Measurements from ENCODE around the gene CYP4F2. TPM values are rescaled to one million over a fixed set of nuclear protein-coding genes. Genes with fewer than 3 reads are reported as not detected.

Gene CYP4F2
- total and polyA plus RNA-seq, 10 of the 15 experiments (the other 5 are each of a cell fraction or from before 2014, with no cell fraction given), result 0.08 to 3.5 (median 0.63) TPM

- TF ChIP-seq PBX3 (IDR thresholded peaks at IDR 0.05; ENCODE audit: insufficient replicate concordance, low read depth, low read length) (peak; percentile 70), ATF3 (IDR thresholded peaks at IDR 0.05; ENCODE audit: borderline replicate concordance, extremely low read depth, low read depth, low read length) (no peak), KDM1A (IDR thresholded peaks at IDR 0.05; ENCODE audit: borderline replicate concordance) (no peak), CHD2 (IDR thresholded peaks at IDR 0.05; ENCODE audit: borderline replicate concordance, low read depth, low read length) (peak; percentile 56; the same call in 1 of the 2 replicates), E4F1 (IDR thresholded peaks at IDR 0.05; ENCODE audit: borderline replicate concordance, partially characterized antibody) (peak; percentile 69), EED (IDR thresholded peaks at IDR 0.05; ENCODE audit: low read depth) (0 out of 2 replicates have a peak, but pooled peaks have one; percentile 12), POU2F2 (IDR thresholded peaks at IDR 0.05; ENCODE audit: borderline replicate concordance, low read depth, low read length) (peak; percentile 81; the same call in 2 of the 3 replicates), DPF2 (IDR thresholded peaks at IDR 0.05) (no peak), SREBF2 (IDR thresholded peaks at IDR 0.05; ENCODE audit: low read length) (no peak), TAF1 (IDR thresholded peaks at IDR 0.05; ENCODE audit: borderline replicate concordance, low read depth, low read length) (peak; percentile 43; the same call in 1 of the 2 replicates), CBX5 (IDR thresholded peaks at IDR 0.05; ENCODE audit: low read depth) (no peak), BHLHE40 (IDR thresholded peaks at IDR 0.05; ENCODE audit: borderline replicate concordance in 1 of 2, low read depth in 2 of 2, low read length in 1 of 2) (0 out of 4 replicates have a peak, but pooled peaks of 1 of the 2 experiments have one; percentile 52), CBFB (IDR thresholded peaks at IDR 0.05; ENCODE audit: low read depth) (peak; percentile 19; the same call in 1 of the 2 replicates), RFX5 (IDR thresholded peaks at IDR 0.05; ENCODE audit: low read depth, low read length) (peak; percentile 10; the same call in 1 of the 2 replicates), SMAD5 (IDR thresholded peaks at IDR 0.05; ENCODE audit: low read depth) (no peak), MEF2A (IDR thresholded peaks at IDR 0.05; ENCODE audit: insufficient read depth, low read depth, low read length) (0 out of 2 replicates have a peak, but pooled peaks have one; percentile 32), ZBTB11 (CRISPR knock-in tag; IDR thresholded peaks at IDR 0.05) (peak; percentile 65), FOS (IDR thresholded peaks at IDR 0.05; ENCODE audit: borderline replicate concordance, extremely low read depth, insufficient read length) (peak; percentile 73), ZNF217 (IDR thresholded peaks at IDR 0.05) (no peak), HCFC1 (IDR thresholded peaks at IDR 0.05; ENCODE audit: low read length) (peak; percentile 28; the same call in 1 of the 2 replicates), SRF (IDR thresholded peaks at IDR 0.05; ENCODE audit: low read depth in 2 of 2, low read length in 2 of 2) (0 out of 4 replicates have a peak, but pooled peaks of 1 of the 2 experiments have one; percentile 17), ASH2L (IDR thresholded peaks at IDR 0.05; ENCODE audit: borderline replicate concordance, low read depth) (no peak)
Observed at GRCh38 chr19:15836330-15837220, 61.3 kb downstream of the CYP4F2 start (continued).

All from GM12878 (cell line).